ENCODE data around the gene VASP.

- TF ChIP-seq YY1 (IDR thresholded peaks at IDR 0.05; ENCODE audit: extremely low read depth, insufficient replicate concordance, low read depth, low read length) (no peak), CTCF (IDR thresholded peaks at IDR 0.05 in 2 of 3, conservative IDR thresholded peaks at IDR 0.05 in 1 of 3; ENCODE audit: borderline replicate concordance in 1 of 3, insufficient read depth in 1 of 3, low read depth in 2 of 3, low read length in 2 of 3) (peak in 1 of 3 experiments; percentile 20; a peak in 1 of 6 replicates), EGR1 (IDR thresholded peaks at IDR 0.05; ENCODE audit: low read depth) (no peak), CEBPB (IDR thresholded peaks at IDR 0.05; ENCODE audit: low read depth) (no peak), POLR2A (IDR thresholded peaks at IDR 0.05; ENCODE audit: borderline replicate concordance, extremely low read depth, insufficient read depth, insufficient read length) (no peak), ELF1 (IDR thresholded peaks at IDR 0.05; ENCODE audit: borderline replicate concordance, low read depth) (no peak), SP1 (IDR thresholded peaks at IDR 0.05; ENCODE audit: low read depth) (no peak), MAX (IDR thresholded peaks at IDR 0.05) (no peak), EZH2 (IDR thresholded peaks at IDR 0.05) (no peak), RAD21 (IDR thresholded peaks at IDR 0.05; ENCODE audit: low read depth) (no peak), SIN3A (IDR thresholded peaks at IDR 0.05; ENCODE audit: low read depth) (no peak), POLR2AphosphoS5 (IDR thresholded peaks at IDR 0.05; ENCODE audit: low read depth, low read length) (no peak), REST (IDR thresholded peaks at IDR 0.05; ENCODE audit: low read depth) (no peak)
Observed at GRCh38 chr19:45464852-45465441, 42.3 kb upstream of the VASP start.
